Stimulated activated naive CD8-positive, alpha-beta T cell treated with anti-CD3 and anti-CD28 coated beads, Interleukin-15, Interleukin-2, amounts not matched to agents 100 U/mL and 50 U/mL, for 24 hours (primary cell): Measurements from ENCODE around the gene RASSF7.
"Not testable (repeated sequence)": the region's sequence is repeated elsewhere in the genome, so short reads cannot be mapped to it uniquely, and the experiment has no call there.

Source experiments
- ATAC-seq: fragments of 150-1000 bp; cut with Tn5 transposase; one replicate; pipeline ENCODE4 v1.10.0; 2021
- DNase-seq: peaks from one replicate; pipeline ENCODE4 v3.0.0; 2021

Gene RASSF7

DNA sequence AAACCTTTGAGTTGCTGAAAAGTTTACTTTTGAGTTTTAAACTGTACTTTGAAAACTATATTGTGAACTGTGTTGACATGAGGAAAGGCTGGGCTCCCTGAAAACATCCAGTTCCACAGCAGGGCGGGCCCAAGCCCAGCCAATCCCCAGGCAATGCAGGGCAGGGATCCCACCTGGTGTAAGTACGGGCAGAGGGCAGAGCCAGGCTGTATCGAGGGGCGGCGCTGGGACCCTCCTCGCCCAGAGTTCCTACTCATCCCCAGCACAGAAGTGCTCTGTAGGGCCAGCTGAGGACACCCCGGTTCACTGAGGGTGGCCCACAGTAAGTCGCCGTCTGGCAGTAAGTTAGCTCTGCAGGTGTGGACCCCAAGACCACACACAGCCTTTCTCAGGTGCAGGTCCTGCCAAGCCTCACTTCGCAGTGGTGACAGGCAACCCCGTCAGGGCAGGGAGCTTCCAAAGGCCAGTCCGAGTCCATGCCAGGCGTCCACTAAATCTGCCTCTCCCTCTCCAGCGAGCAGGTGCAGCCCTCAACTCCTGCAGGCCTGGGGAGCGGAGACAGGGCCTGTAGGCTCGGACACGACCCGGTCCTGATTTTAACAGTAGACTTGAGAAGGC, 6.3 kb downstream of the RASSF7 start:
- DNase-seq (no peak), ATAC-seq (no peak)

DNA sequence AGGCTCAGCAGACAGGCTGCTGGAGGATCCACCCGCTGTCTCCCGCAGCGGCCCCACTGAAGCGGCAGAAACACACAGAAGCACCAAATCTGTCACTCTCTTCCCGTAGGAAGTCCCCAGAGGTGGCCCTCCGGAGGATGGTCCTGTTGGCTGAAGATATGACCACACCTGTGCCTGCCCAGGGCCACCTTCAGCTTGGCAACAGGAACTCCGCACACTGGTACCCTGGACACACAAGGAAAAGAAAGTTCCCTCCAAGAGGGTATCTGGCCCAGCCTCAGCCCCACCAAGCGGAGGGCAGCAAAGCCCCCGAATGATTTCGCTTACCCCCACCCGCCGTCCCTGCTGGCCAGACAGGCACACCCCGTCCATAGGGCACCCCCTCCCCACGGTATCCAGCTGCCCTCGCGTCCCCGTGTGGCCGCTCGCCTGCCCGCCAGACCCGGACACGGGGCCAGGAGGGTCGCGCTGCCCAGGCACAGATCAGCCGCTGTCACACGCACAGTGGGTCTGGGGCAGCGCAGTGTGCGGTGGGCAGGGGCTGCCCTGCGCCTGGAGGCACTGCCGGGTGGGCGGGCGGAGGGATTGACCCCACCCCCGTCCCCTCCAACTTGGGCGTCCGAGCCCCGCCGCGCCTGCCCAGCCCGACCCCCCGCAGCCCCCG, 7.0 kb downstream of the RASSF7 start:
- DNase-seq (no peak), ATAC-seq (no peak)

DNA sequence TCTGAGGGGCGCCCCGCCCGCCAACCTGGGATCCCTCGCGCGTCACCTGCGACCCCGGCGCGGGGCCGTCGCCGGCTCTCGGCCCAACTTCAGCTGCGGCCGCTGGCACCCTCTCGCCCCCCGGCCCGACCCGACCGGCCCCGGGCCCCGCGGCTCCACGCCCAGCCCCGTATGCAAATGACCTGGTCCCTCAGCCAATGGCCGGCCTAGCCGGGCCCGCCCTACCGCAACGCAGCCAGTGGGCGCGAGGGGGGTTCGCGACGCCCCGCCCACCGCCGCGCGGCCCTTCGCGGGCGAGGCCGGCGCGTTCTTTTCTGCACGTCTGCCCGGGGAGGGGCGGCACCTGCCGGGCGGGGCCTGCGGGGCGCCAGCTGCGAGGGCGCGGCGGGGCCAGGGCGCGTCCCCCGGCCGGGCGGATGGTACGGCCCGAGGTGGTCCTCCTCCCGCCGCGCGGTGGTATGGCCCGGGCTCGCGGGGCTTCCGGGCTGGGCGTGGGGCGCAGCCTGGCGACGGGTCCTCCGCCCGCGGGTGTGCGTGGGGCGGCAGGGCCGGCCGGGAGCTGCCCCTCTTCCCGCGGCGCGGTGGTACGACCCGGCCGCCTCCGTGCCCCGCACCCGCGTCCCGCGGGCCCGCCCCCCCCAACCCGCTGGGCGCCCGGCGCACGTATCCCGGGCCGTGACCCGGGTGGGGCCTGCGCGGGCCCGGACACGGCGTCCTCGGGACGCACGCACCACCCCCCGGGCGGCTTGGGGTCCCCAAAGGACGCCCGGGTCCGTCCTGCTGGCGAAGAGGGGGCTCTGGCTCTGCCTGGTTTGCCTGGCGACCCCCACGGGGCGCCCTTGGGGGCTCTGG, 7.8 kb downstream of the RASSF7 start:
- DNase-seq = peak; percentile 98

DNA sequence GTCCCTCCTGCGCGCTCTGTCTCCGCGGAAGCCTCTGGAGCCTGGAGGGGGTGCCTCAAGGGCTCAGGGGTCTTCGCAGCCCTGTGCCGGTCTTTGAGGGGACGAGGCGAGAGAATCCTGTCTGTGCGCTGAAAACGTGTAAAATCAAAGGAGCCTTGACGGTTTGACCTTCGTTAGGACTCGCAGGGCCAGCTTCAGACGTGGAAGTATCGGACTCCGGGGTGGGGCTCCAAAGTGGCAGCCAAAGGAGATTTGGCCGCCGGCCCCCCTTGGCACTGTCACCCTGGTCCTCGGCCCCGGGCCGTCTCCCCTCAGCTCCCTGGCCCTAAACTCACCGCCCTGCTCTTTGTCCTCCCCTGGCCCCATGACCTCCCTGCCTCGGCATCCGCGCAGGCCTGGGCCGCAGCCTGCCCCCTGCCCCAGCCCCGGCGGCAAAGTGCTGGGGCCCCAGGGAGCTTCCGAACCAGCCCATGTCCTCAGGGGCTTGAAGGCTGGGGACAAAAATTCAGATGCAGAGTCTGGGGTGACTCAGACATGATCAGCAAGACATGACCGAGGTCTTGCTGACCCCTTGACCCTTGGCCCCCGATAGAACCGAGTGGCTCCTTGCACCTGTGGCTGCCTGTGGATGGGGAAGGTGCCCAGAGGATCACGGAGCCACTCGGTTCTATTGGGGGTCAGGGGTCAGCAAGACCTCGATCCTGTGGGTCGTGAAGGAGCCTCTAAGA, 8.6 kb downstream of the RASSF7 start:
- ATAC-seq = no peak
- DNase-seq = no peak

More for the DNA sequence above, 7.8 kb downstream of the RASSF7 start:
- peak; percentile 94 for ATAC-seq

DNA sequence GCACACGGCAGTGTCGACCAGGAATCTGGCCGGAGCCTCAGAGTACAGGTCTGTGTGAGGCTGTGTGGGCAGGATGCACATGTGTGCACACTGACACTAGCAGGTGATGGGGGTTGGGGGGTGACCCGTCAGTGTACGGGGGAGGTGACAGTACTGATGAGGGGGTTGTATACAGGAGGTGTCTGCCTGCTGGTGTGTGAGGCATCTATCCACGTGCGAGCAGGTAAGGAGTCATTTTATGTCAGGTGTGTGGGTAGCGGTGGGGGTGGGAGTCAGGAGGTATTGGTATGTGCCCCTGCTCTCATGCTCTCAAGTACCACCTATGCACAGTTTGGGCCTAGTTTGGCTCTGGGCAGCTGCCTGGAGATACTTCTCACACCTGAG, 11.0 kb downstream of the RASSF7 start:
- DNase-seq (no peak), ATAC-seq (no peak)

DNA sequence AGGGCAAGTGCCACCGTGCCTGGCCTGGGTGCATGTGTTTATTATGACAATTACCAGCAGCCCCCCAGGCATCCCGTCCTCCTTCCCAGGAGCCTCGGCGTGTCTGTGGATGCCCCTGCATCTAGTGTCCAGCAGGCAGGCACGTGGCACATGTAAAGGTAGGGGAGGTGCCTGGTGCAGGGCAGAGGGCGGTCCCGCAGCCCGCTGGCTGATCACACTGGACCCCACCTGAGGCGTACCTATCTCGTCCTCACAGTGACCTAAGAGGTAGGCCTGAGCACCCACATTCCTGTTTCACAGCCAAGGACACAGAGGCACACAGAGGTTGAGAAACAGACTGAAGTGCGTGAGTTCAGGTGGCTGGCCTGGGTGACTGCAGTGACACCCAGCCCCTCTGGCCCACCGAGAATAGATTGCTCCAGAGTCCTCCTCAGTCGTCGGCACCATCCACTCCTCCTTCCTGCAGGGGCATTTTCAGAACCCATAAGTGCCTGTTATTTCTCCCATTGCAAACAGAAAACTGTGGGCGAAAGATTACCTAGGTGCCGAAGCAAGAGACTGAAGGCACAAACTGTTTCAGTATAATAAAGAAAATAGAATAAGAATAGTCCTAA, 12.5 kb downstream of the RASSF7 start:
- ATAC-seq (no peak), DNase-seq (no peak)

DNA sequence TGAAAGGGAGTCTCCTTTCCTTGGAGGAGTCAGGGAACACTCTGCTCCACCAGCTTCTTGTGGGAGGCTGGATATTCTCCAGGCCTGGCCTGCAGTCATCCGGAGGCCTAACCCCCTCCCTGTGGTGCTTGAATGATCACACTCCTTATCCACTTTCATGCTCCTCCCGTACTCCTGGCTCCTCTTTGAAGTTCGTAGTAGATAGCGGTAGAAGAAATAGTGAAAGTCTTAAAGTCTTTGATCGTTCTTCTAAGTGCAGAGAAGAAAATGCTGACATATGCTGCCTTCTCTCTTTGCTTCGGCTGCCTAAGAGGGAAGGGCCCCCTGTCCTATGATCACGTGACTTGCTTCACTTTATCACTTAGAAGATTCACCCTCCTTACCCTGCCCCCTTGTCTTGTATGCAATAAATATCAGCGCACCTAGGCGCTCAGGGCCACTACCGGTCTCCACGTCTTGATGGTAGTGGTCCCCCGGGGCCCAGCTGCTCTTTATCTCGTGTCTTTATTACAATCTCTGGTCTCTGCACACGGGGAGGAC, 13.3 kb downstream of the RASSF7 start:
- ATAC-seq, DNase-seq: not testable (repeated sequence)

DNA sequence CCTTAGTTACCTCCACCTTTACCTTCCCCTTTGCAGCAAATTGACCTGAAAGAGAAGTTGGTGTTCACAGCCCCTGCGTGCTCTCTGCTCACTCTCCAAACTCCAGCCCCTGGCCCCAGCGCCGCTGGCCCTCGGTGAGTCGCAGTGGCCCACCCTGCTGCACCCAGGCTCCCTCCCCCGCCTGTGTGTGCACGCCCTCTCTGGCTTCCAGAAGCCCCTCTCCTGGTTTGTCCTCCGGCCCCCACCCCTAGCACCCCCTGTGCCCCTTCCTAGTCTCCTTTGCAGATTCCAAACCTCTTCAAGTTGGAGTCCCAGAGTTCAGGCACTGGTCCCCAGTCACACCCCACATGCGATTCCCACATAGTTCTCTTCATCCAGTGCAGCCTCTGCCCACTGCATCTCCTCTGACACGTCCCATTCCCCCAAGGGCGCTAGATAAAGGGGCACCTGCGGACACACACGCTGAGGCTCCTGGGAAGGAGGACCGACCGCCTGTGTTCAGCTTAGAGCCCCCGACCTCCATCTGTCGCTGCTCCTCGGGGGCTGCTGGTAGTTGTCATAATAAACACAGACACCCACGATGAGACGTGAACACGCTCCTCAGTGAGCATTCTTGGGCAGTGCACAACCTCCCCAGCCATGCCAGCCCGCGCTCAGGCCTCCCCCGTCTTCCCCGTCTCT, 14.0 kb downstream of the RASSF7 start:
- ATAC-seq = no peak
- DNase-seq = no peak

DNA sequence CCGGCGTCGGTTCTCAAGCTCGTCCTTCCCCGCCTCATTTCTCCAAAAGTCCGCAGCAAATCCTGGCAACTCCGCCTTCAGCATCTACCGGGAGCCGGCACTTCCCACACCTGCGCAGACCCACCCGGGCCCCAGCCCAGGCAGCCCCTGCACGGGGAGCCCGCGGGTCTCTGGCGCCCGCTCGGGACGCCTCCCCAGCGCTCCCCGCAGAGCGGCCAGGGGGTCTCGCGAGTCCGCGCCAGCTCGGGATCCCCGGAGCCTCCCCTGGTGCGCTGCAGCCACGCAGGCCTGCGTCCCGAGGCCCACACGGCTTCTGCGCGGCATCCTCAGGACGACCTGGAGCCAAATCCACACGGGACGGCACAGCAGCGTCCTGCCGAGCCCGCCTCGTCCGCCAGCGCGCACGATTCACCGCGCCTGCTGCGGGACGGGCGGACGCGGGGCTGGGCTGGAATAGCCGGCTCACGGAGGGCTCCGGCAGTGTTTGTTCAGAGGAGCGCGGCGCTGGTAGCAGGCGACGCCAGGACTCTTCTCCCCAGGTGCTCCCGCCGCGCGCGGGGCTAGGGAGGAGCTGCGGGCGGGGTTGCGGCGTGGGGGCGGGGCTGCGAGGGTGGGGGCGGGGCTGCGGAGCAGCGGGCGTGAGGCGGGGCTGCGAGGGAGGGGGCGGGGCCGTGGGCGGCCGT, 14.7 kb downstream of the RASSF7 start:
- ATAC-seq (no peak), DNase-seq (no peak)

DNA sequence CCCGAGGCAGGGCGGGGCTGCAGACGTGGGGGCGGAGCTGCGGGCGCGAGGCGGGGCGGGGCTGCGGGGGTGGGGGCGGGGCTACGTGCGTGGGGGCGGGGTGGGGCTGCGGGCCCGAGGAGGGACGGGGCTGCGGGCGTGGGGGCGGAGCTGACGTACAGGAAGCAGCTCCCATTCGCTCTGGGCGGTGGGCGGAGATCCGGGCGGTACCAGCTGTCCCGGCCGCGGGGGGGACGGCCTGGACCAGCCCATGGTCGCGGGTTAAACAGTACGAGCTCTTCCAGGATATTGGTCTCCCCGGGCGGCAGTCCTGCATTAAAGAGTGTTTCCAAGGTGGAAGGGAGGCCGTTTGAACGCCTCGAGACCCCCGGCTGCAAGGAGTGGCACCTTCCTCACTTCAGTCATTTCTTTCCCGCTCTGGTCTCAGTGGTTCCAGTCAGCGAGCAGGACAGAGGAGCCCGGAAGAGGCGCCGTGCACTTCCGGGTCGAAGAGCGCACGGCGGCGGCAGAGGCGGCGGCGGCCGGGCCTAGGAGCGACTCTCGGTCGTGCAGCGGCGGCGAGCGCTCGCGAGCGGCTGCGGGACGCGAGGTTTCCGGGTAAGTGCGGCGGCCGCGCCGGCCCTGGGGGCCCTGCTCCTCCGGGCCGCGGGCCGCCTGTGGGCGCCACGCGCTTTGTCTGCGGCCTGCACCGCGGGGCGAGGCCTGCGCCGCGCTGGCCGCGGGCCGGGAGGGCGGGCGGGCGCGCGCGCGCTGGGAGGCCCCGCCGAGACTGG, 15.4 kb downstream of the RASSF7 start, which contains the start of gene PHRF1:
PHRF1 (plus strand) TSS at position 475 of the 773 bp plus-strand sequence. CDS start 5,043 bp downstream, outside the sequence.
- peak; percentile 92 for ATAC-seq
- peak; percentile 97 for DNase-seq

DNA sequence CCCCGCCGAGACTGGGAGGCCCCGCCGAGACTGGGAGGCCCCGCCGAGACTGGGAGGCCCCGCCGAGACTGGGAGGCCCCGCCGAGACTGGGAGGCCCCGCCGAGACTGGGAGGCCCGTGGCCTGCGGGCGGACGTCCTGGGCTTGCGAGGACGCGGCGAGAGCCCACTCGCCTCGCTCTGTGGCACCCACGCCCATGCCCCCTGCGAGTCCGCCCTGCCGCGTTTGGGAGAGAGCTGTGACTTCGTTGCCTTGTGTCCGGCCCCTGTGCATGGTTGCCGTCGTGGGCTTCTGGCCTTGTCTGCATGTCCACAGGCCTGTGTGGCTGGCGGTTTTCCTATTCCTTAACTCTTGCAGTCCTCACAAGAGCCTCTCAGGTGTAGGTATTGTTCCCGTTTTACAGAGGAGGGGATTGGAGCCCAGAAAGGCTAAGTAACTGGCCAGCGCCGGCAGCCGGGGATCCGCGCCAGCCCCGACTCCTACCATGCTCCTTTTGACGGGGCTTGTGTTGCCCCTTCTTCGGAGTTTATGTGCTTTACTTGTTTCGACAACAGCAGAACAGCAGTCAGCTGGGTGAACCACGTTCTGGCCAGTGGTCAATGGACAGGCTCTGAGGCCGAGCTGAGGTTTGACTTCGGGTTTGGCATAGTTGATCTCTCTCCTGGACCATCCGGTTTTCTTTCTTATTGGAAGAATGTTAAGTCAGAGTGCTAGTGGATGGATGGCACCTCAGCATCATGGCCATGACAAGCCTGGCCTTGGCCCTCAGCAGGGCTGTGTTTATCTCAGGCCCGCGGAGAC, 16.2 kb downstream of the RASSF7 start:
- ATAC-seq (no peak), DNase-seq (no peak)

DNA sequence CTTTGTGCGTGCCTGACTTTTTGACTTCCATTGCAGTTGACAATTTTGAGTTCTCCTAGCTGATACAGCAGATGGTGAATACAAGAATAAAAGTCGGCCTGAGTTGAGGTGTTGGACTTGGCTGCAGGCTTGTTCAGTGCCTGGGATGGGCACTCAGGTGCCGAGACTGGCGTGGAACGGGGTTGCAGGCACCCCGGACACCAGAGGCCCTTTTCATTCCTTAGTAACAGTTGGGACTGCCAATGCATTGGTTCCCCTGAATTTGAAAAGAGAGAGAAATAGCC, 16.8 kb downstream of the RASSF7 start:
- ATAC-seq (no peak), DNase-seq (no peak)

DNA sequence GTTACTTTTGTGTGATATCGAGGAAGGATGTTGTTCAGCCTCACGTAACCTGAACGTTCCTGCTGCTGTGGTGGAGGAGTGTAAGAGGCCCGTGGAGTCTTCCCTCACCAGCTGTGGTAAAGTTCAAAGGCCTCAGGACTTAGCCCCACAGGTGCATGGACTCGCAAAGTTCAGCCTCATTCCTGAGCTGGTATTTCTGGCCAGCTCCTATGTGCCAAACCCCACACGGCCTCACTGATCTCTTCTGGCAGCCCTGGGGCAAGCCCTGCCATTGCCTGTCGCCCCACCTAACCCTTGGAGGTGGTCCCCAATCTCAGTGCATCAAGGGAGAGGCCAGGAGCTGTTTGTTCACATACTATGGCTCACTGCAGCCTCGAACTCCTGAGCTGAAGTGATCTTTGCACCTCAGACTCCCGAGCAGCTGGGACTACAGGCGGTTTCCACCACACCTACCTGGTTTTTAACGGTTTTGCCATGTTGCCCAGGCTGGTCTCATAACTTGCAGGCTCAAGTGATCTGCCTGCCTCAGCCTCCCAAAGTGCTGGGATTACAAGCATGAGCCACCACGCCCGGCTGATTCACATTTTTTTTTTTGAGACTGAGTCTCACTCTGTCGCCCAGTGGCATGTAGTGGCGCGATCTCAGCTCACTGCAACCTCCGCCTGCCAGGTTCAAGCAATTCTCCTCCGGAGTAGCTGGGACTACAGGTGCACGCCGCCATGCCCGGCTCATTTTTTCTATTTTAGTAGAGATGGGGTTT, 17.7 kb downstream of the RASSF7 start:
- no peak for ATAC-seq

DNA sequence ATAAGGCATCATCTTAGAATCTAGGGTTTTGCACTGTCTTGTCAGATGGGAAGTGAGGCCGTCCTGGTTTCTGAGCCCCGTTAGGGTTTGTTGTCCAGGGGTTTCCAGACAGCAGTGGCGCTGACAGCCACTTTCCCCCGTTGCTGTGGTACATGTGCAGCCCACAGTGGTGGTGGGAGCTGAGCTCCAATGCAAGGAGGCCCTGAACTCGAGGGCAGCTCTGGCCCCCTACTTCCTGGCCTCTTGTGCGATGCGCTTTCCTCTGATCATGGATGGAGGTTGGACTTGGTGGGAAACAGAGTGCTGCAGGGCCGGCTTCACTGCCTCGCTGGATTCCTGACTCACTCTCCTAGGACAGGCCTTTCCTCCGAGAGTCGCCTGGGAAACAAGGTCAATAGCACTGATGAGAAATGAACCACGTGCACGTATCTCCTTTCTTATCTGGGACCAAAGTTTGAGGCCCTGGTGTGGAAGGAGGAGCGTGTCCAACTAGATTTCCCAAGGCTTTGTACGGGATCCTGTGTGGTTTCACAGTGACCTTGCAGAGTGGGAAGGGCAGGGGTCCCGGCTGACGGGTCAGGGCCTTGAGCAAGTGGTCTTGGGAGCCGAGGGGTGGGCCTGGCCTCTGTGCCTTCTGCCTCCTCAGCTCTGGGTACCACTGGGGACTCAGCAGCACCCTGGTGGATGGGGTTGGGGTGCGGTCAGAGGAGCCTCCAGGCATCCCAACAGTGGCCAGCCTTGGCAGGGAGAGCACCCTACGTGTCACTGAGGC, 19.2 kb downstream of the RASSF7 start:
- DNase-seq = no peak
- ATAC-seq = no peak

More for the DNA sequence above, 17.7 kb downstream of the RASSF7 start:
- no peak for DNase-seq

DNA sequence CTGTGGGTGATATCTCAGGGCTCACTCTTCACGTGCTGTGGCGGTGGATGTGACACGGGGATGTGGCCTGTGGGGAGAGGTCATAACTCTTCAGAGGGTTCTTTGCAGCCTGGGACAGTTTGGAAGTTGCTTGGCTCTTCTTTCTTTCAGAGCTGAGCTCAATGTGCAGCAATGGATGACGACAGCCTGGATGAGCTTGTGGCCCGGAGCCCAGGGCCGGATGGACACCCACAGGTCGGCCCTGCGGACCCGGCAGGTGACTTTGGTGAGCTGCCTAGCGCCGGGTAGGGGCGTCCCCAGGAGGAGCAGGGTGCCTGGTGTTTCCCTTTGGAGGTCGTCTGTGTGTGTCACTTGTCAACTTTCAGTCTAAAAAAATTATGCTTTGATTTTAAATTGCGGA, 20.6 kb downstream of the RASSF7 start:
- ATAC-seq (no peak), DNase-seq (no peak)

DNA sequence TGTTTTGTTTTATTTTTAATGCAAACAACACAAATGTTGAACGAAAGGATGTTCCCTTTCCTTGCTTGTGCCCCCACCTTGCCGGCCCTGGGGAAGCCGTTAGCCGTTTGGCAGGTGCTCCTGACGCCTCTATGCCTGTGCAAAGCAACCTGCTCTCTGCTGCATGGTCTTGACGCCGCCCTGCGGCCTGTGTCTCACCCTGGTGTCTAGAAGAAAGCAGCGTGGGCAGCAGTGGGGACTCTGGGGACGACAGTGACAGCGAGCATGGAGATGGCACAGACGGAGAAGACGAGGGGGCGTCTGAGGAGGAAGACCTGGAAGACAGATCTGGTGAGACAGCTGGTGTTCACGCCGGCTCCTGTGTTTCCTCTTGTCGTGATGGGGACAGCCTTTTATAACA, 21.0 kb downstream of the RASSF7 start:
- DNase-seq (no peak), ATAC-seq (no peak)

DNA sequence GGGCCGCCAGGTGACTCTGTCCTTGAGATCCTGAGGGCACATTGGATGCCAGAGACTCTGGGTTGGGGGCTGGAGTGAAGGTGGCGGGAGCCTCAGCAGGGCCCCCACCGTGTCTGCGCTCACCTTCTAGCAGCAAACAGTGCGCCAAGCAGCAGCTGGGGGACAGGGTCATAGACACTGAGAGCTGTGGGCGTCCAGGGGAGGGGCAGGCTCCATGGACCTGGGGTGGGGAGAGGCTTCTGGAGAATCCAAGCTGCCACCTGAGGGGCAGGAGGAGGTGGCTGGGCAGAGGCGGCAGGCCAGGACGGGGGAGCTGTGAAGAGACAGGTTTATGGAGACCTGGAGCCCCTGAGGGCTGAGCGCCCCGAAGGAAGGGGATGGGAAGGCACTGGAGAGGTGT, 23.5 kb downstream of the RASSF7 start:
- ATAC-seq (no peak), DNase-seq (no peak)
